ENCODE data around the gene GRK5.

The GRK5 gene

DNA sequence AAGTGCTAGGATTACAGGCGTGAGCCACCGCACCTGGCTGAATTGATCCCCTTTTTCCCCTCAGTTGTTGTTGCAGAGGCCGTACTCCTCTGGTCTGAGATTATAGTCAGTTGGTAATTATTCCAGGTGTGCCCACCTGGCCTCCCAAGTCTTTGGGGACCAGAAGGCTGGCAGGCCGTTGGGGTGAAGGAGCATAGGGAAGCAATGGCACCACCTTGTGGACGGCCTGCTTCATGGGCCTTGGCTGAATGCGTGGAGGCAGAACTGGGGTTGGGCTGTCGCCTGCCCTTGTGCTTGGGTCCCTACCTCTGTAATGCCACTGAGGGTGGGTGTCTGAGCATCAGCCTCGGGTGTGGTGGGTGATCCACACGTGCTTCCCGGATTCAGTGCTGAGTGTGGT, 209.5 kb downstream of the GRK5 start:
- peak; percentile 88 for TF ChIP-seq CTCF (IDR thresholded peaks at IDR 0.05; ENCODE audit: extremely low read depth, missing control alignments)
- DNase-seq (ENCODE audit: low spot score), result peak; percentile 90

GRCh38 chr10:119417852-119418251, 210.5 kb downstream of the GRK5 start:
- DNase-seq (ENCODE audit: low spot score), result no peak
- TF ChIP-seq CTCF (IDR thresholded peaks at IDR 0.05; ENCODE audit: extremely low read depth, missing control alignments), result no peak

DNA sequence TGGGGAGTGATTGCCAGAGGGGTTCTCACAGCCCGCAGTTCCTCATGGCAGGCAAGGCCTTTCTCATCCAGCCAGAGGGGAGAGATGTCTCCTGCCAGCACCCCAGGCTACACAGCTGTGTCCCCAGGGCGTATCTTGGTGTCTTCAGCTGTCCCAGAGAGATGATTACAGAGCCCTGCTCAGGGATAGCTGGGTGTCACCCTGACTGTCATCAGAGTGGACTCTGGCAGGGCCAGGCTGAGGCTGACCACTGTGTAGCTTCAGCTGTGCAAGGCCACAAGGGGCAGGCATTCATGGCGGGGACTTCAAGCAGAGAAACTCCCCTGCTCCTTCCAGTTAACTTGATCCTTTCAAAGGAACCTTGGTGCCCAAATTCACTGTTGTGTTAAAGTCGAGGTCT, 211.0 kb downstream of the GRK5 start:
- no peak for TF ChIP-seq CTCF (IDR thresholded peaks at IDR 0.05; ENCODE audit: extremely low read depth, missing control alignments)
- no peak for DNase-seq (ENCODE audit: low spot score)

DNA sequence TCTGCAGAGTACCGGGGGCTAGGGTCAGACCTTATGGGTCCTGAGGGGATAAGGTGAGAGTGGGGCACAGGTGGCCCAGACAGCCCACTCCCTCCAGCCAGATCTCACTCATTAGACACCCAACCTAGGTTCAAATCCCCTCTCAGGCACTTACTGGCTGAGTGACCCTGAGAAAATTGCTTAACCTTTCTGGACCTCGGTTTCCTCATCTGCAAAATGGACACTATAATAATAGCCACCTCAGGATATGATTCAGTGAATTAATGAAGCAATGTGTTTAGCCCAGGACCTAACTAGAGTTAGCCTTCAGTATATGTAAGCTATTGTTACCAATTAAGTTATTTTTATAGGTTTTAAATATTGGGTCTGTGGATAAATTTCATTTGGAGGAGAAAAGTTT, 212.6 kb downstream of the GRK5 start:
- DNase-seq (ENCODE audit: low spot score), result no peak
- no peak for TF ChIP-seq CTCF (IDR thresholded peaks at IDR 0.05; ENCODE audit: extremely low read depth, missing control alignments)

DNA sequence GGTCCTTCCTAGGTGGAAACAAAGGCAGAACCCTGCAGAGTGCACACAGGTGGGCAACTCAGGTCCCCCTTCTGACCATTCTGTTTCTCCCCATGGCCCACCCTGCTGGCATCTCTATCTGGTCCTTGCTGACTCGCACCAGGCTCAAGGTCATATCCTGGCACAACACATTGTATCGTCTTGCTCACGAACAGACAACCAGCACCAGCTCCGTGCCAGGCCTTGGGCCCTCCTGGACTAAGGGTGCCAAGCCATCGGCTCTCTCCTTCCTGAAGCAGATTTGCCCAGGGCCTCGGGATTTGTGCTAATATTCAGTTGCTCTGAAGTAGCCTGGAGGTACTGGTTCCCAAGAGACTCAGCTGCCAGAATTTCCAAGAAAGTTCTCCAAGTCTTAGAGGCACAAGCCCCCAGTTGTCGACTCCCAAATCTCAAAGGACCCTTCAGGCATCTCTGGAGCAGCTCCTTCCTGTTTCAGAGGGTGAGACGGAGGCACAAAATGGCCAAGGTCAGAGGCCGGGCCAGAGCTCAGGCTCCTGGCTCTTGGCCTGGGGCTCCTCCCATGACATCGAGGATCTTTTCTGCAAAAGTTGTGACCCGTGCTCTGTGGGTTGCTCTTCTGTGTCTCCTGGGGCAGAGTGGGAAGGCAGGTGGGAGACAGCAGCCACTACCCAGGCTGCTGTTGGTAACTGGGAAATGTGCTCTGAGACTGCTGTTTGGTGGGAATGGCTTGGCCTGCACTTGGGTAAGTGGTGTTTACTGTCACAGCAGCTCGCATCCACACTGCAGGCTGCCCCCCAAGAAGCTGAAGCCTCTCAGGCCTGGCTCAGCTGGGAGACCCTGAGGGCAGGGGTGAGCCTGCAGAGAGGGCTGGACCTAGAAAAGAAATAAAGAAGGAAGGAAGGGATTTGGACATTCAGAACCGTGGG, 213.8 kb downstream of the GRK5 start:
- TF ChIP-seq CTCF (IDR thresholded peaks at IDR 0.05; ENCODE audit: extremely low read depth, missing control alignments), result no peak
- no peak for DNase-seq (ENCODE audit: low spot score)

DNA sequence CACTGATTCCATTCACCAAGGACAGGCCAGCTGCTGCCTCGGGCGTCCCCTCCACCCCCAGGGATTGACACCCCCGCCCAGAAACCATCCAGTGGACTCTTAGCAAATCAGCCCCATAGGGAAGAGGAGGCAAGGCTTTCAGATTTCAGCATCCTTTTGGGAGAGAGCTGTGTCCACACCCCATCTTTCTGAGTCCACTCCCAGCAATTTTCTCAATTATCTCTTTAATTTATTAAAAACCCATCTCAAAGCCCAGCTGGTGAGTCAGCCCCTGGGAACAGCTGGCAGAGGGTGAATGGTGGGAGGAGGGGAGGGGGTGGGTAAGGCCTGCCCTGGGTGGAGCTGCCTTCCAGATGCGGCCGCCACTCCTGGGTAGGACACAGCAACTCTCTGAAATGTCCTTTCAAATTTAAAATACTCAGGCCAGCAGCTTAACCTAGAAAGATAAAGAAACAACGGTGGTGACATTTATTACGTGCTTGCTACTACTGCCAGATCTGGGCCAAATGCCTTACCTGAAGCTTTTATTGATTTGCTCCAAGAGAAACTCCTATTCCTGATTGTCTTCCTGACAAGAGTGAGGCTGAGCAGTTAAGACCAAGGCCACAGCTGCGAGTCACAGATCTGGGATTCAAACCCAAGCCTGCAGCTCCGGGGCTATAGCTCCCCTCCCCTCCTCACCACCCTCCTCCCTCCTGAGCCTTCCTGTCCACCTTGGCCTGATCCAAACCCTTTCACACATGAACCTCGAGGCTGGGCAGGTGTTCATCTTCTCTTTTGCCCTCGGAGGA, 214.7 kb downstream of the GRK5 start:
- no peak for DNase-seq (ENCODE audit: low spot score)

More for the DNA sequence above, 214.7 kb downstream of the GRK5 start:
- TF ChIP-seq CTCF (IDR thresholded peaks at IDR 0.05; ENCODE audit: extremely low read depth, missing control alignments), result no peak

Measured in GM20000 (cell line).